ENCODE data around the gene PLA2G2D.

The PLA2G2D gene

DNA sequence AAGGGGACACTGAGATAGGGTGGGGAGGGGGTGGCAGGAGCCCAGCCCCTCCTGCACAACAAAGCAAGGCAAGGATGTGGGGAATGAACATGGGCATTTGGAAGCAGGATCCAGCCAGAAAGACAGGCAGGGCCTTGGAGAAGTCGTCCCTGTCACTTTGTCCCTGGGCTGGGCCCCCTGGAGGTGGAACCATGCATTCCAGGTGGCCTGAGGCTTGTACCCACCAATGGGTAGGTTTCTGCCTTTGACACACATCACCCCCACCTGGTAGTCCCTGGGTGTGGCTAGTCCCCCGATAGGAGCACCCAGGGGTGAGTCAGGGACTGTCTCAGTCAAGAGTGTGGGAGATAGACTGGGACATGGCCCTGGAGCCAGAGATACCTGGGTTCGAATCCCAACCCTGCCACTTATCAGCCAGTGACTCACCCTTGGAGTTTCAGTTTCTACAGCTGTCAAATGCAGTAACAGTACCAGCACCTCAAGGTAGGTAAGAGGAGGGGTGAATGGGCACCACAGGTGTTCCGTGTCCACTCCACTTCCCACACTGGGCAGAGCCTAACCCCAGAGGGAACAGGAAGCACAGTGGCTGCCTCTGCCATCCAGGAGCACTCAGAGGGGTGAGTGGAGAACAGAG is 10.0 kb downstream of the PLA2G2D start:
- Histone ChIP-seq H3K9me2 (replicated peaks; ENCODE audit: low read depth, low read length) (no peaks in the 10 kb centered on the region), H2AFZ (ENCODE audit: low read length) (no peak overlapping the region), H3K79me2 (ENCODE audit: insufficient read depth, low read length) (no peaks in the 10 kb centered on the region), H3K4me2 (ENCODE audit: low read depth, low read length, poor library complexity, severe bottlenecking) (no peak overlapping the region), H3K9me3 (ENCODE audit: insufficient read depth, low read depth, low read length) (no peaks in the 10 kb centered on the region), H3K9ac (ENCODE audit: low read depth, low read length, poor library complexity, severe bottlenecking) (no peak overlapping the region), H4K20me1 (ENCODE audit: insufficient read depth, low read length, poor library complexity, severe bottlenecking) (no peaks in the 10 kb centered on the region), H3K27me3 (ENCODE audit: insufficient read depth, low read length, poor library complexity, severe bottlenecking) (no peaks in the 10 kb centered on the region), H3K36me3 (ENCODE audit: insufficient read depth, low read length) (no peaks in the 10 kb centered on the region), H3K4me1 (ENCODE audit: insufficient read depth, low read length, poor library complexity, severe bottlenecking) (no peaks in the 10 kb centered on the region), H3F3A (ENCODE audit: low read depth) (no peaks in the 10 kb centered on the region), H3K4me3 (ENCODE audit: low read length, poor library complexity, severe bottlenecking) (no peak overlapping the region)
- TF ChIP-seq, protein P1, sequence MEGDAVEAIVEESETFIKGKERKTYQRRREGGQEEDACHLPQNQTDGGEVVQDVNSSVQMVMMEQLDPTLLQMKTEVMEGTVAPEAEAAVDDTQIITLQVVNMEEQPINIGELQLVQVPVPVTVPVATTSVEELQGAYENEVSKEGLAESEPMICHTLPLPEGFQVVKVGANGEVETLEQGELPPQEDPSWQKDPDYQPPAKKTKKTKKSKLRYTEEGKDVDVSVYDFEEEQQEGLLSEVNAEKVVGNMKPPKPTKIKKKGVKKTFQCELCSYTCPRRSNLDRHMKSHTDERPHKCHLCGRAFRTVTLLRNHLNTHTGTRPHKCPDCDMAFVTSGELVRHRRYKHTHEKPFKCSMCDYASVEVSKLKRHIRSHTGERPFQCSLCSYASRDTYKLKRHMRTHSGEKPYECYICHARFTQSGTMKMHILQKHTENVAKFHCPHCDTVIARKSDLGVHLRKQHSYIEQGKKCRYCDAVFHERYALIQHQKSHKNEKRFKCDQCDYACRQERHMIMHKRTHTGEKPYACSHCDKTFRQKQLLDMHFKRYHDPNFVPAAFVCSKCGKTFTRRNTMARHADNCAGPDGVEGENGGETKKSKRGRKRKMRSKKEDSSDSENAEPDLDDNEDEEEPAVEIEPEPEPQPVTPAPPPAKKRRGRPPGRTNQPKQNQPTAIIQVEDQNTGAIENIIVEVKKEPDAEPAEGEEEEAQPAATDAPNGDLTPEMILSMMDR (conservative IDR thresholded peaks at IDR 0.05; ENCODE audit: low read length) = peak; percentile 51
- TF ChIP-seq EZH2phosphoT487 (IDR thresholded peaks at IDR 0.05; ENCODE audit: borderline replicate concordance) = no peak

DNA sequence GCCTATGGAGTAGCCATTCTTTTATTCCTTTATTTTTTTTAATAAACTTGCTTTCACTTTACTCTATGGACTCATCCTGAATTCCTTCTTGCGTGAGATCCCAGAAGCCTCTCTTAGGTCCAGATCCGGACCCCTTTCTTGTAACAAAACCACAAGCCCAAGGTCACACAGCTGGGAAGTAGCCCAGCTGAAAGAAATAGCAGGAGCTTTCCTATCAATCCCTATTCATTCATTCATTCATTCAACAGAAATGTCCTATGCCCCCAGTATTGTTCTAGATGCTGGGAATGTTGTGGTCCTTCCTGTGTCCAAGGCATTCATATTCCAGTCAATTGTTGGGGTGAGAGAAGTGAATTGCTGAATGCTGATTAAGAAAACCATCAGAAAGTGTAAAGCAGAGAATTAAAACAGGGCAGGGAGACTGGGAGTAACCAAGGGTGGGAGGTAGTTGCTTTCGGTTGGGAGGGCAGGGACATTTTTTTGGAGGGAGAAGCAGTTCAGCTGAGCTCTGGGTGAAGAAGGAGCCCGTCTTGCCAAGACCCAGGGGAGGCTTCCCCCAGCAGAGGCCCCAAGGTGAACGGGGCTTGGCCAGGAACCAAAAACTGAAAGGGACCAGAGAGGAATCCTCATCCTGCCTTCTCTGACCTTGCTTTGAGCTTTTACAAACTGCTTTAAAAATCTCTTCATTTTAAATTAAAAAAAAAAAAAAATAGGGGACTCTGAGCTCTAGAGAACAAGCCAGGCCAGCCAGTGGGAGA is 10.8 kb downstream of the PLA2G2D start:
- Histone ChIP-seq H3K4me3 (ENCODE audit: low read length, poor library complexity, severe bottlenecking) (no peak overlapping the region), H3K9me3 (ENCODE audit: insufficient read depth, low read depth, low read length) (no peaks in the 10 kb centered on the region), H3K4me1 (ENCODE audit: insufficient read depth, low read length, poor library complexity, severe bottlenecking) (no peaks in the 10 kb centered on the region), H3K79me2 (ENCODE audit: insufficient read depth, low read length) (no peaks in the 10 kb centered on the region), H2AFZ (ENCODE audit: low read length) (no peak overlapping the region), H3K9me2 (replicated peaks; ENCODE audit: low read depth, low read length) (no peaks in the 10 kb centered on the region), H3K36me3 (ENCODE audit: insufficient read depth, low read length) (no peaks in the 10 kb centered on the region), H4K20me1 (ENCODE audit: insufficient read depth, low read length, poor library complexity, severe bottlenecking) (no peaks in the 10 kb centered on the region), H3F3A (ENCODE audit: low read depth) (no peaks in the 10 kb centered on the region), H3K9ac (ENCODE audit: low read depth, low read length, poor library complexity, severe bottlenecking) (no peak overlapping the region), H3K4me2 (ENCODE audit: low read depth, low read length, poor library complexity, severe bottlenecking) (no peak overlapping the region), H3K27me3 (ENCODE audit: insufficient read depth, low read length, poor library complexity, severe bottlenecking) (no peaks in the 10 kb centered on the region)
- TF ChIP-seq, protein P1 (conservative IDR thresholded peaks at IDR 0.05; ENCODE audit: low read length) = no peak
- no peak for TF ChIP-seq EZH2phosphoT487 (IDR thresholded peaks at IDR 0.05; ENCODE audit: borderline replicate concordance)

DNA sequence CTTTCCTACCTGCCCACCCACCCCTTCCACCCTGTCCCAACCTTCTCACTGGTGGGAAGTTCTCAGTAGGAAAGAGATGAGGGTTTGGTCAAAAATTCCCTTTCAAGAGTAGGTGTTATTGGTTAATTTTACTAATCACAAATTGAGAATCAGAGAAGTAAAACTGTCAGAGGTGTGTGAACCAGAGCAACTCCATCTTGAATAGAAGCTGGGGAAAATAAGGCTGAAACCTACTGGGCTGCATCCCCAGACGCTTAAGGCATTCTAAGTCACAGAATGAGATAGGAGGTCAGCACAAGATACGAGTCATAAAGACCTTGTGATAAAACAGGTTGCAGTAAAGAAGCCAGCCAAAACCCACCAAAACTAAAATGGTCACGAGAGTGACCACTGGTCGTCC is 11.5 kb downstream of the PLA2G2D start:
- no peaks in the 10 kb centered on the region for H3K27me3 ChIP-seq (ENCODE audit: insufficient read depth, low read length, poor library complexity, severe bottlenecking)
- TF ChIP-seq, protein P1 (conservative IDR thresholded peaks at IDR 0.05; ENCODE audit: low read length) = no peak
- TF ChIP-seq EZH2phosphoT487 (IDR thresholded peaks at IDR 0.05; ENCODE audit: borderline replicate concordance) = no peak
- H3K9me3 ChIP-seq (ENCODE audit: insufficient read depth, low read depth, low read length) = no peaks in the 10 kb centered on the region
- no peak overlapping the region for H3K4me3 ChIP-seq (ENCODE audit: low read length, poor library complexity, severe bottlenecking)
- no peak overlapping the region for H3K9ac ChIP-seq (ENCODE audit: low read depth, low read length, poor library complexity, severe bottlenecking)
- no peak overlapping the region for H2AFZ ChIP-seq (ENCODE audit: low read length)
- no peaks in the 10 kb centered on the region for H3K4me1 ChIP-seq (ENCODE audit: insufficient read depth, low read length, poor library complexity, severe bottlenecking)
- H3K36me3 ChIP-seq (ENCODE audit: insufficient read depth, low read length) = no peaks in the 10 kb centered on the region
- no peak overlapping the region for H3K4me2 ChIP-seq (ENCODE audit: low read depth, low read length, poor library complexity, severe bottlenecking)
- H3F3A ChIP-seq (ENCODE audit: low read depth) = no peaks in the 10 kb centered on the region
- H4K20me1 ChIP-seq (ENCODE audit: insufficient read depth, low read length, poor library complexity, severe bottlenecking) = no peaks in the 10 kb centered on the region
- H3K79me2 ChIP-seq (ENCODE audit: insufficient read depth, low read length) = no peaks in the 10 kb centered on the region
- no peaks in the 10 kb centered on the region for H3K9me2 ChIP-seq (replicated peaks; ENCODE audit: low read depth, low read length)
